GM12875 (cell line): ENCODE measurements around the gene ZNF576.
A peak's percentile ranks its signal among the peaks of the same experiment; 100 is the strongest.

Source experiments
- H3K4me3 ChIP-seq: one replicate; pipeline ENCODE4 v1.5.1; 2011; ENCODE audit warnings: low read depth, low read length, control low read depth
- CTCF ChIP-seq: IDR thresholded peaks from 2 replicates; pipeline ENCODE4 v1.5.1; 2011; ENCODE audit warnings: low read depth, mild to moderate bottlenecking, control low read depth, inconsistent platforms, low read length, moderate library complexity, borderline replicate concordance; ENCODE audit not compliant: insufficient read depth

The ZNF576 gene

DNA sequence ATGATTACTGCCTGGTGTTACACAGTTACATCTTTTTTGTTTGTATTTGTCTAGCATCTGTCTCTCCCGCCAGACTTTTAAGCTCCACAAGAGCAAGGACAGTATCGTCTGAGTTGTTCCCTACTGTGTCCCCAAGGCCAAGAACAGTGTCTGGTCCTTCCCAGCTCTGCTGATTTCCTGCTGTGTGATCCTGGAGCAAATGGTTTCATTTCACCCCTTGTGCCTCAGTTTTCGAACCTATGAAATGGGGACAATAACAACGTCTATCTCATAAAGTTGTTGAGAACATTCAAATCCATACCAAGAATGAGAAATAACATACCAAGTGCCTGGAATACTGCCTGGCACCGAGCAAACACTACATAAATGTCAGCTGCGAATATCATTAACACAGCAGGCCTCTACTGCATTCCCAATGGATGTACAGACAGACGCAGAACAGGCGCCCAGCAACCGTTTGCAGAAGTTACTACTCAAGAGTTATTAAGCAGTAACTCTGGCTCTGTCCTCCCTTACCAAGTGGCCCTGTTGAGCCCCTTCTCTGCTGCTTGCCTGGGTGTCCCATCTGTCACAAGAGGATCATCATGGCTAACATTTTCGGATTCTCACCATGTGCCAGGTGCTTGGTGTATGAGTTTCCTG is 32.5 kb upstream of the ZNF576 start:
- no peak overlapping the region for H3K4me3 ChIP-seq
- no peak for TF ChIP-seq CTCF

DNA sequence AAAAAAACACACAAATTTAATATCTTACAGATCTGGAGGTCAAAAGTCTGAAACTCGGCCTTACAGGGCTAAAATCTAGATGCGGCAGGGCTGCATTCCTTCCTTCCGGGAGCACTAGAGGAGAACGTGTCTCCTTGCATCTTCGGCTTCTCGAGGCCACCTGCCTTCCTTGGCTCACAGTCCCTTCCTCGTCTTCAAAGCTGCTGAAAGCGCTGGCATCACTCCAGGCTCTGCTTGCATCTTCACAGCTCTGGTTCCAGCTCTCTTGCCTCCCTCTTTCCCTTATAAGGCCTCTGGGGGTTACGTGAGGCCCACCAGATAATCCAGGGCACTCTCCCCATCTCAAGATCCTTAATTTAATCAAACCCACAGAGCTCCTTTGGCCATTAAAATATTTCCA is 31.6 kb upstream of the ZNF576 start:
- TF ChIP-seq CTCF, result no peak
- no peak overlapping the region for H3K4me3 ChIP-seq

GRCh38 chr19:43569657-43570056 is 26.7 kb upstream of the ZNF576 start:
- TF ChIP-seq CTCF, result no peak
- H3K4me3 ChIP-seq, result no peak overlapping the region

DNA sequence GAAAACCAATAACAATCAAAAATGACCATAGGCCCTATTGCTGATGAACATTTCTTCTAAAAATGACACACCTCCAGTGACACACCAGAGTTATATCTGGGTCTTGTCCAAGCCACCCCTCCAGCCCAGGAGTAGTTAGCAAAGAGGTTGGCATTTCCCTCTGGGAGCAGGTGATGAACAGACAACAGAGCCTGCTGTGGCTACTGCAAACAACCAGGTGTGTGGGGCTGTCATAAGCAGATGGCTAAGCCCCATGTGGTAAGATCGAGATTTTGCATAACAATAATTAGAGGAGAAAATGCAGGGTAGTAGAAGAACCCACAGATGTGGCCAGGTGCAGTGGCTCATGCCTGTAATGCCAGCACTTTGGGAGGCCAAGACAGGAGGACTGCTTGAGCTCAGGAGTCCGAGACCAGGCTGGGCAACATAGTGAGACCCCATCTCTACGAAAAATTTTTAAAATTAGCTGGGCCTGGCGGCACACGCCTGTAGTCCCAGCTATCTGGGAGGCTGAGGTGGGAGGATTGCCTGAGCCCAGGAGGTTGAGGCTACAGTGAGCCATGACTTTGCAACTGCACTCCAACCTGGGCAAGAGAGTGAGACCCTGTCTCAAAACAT is 26.1 kb upstream of the ZNF576 start:
- no peak for TF ChIP-seq CTCF
- H3K4me3 ChIP-seq, result no peak overlapping the region

DNA sequence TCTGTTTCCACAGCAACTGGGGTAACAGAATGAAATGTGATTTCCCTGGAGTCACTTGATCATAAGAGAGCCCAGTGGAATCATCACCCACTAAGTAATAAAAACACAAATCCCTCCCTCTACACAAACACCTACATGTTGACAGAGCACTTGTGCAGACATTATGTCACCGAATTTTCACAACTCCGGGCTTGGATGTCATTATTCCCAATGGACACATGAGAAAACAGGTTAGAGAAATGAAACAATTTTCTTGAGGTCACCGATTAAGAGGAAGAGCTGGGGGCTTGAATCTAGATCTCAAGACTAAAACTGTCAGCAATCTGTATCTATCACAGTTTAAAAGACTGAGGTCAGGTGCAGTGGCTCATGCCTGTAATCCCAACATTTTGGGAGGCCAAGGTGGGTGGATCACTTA is 24.2 kb upstream of the ZNF576 start:
- no peak for TF ChIP-seq CTCF
- H3K4me3 ChIP-seq, result no peak overlapping the region

DNA sequence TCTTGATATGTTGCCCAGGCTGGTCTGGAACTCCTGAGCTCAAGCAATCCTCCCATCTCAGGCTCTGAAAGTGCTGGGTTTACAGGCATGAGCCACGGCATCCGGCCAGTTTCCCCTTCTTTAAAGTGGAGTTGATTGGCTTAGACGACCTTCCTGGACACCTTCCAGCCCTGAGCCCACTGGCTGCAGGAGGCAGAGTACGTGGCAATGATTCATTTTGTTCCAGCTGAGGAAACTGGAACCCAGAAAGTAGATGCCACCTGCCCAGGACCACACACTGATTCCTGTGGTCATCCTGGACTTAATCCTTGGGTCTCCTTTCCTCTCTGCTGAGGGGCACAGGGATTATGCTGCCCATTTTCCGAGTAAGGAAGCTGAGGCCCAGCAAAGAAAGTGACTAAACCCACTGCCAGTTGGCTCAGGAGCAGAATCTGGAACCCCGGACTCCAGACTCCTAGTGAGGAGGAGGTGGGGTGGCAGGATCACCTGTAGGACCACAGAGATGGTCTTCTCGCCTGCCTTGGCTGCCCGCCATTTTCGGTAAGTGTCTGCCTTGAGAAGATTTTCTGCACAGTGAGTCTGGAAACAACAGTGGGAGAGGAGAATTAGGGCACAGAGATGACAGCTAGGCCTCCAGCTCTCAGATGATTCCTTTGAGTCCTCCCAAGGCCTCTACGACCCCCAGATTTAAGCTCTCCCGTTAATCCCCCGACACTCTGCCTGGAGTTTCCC is 21.8 kb upstream of the ZNF576 start:
- no peak for TF ChIP-seq CTCF
- peak overlapping the region; percentile 77 for H3K4me3 ChIP-seq
